Measurements from ENCODE around the gene SP100.

SP100 gene

GRCh38 chr2:230590333-230590732, 174.3 kb downstream of the SP100 start:
- H3K4me1 ChIP-seq (ENCODE audit: control insufficient read depth in 2 of 2, insufficient read depth in 2 of 2, low read length in 2 of 2), result peaks cover 2 to 4% of the 10 kb centered on the region in 2 donors

GRCh38 chr2:230591850-230592249, 175.8 kb downstream of the SP100 start:
- Histone ChIP-seq H3K27ac (ENCODE audit: low read depth in 2 of 2, low read length in 2 of 2) (no peak overlapping the region), H3K4me3 (ENCODE audit: low read length in 2 of 2) (no peak overlapping the region), H3K4me1 (ENCODE audit: control insufficient read depth in 2 of 2, insufficient read depth in 2 of 2, low read length in 2 of 2) (peaks cover 2 to 4% of the 10 kb centered on the region in 2 donors), H3K9ac (ENCODE audit: low read depth in 1 of 2, low read length in 2 of 2) (no peak overlapping the region), H3K9me3 (ENCODE audit: control insufficient read depth in 2 of 2, low read length in 2 of 2) (no peaks in the 10 kb centered on the region), H3K27me3 (ENCODE audit: control insufficient read depth in 2 of 2, insufficient read depth in 2 of 2, low read length in 2 of 2) (no peaks in the 10 kb centered on the region), H3K36me3 (ENCODE audit: control insufficient read depth in 2 of 2, insufficient read depth in 2 of 2, low read length in 2 of 2) (no peaks in the 10 kb centered on the region)

More at GRCh38 chr2:230590333-230590732, 174.3 kb downstream of the SP100 start:
- H3K27ac ChIP-seq (ENCODE audit: low read depth in 2 of 2, low read length in 2 of 2), result no peak overlapping the region
- H3K27me3 ChIP-seq (ENCODE audit: control insufficient read depth in 2 of 2, insufficient read depth in 2 of 2, low read length in 2 of 2), result no peaks in the 10 kb centered on the region
- H3K9me3 ChIP-seq (ENCODE audit: control insufficient read depth in 2 of 2, low read length in 2 of 2), result no peaks in the 10 kb centered on the region
- H3K4me3 ChIP-seq (ENCODE audit: low read length in 2 of 2), result no peak overlapping the region
- H3K9ac ChIP-seq (ENCODE audit: low read depth in 1 of 2, low read length in 2 of 2), result no peak overlapping the region
- no peaks in the 10 kb centered on the region for H3K36me3 ChIP-seq (ENCODE audit: control insufficient read depth in 2 of 2, insufficient read depth in 2 of 2, low read length in 2 of 2)

- H3K4me3 ChIP-seq (ENCODE audit: low read length in 2 of 2), result no peak overlapping the region
- peaks cover 2 to 4% of the 10 kb centered on the region in 2 donors for H3K4me1 ChIP-seq (ENCODE audit: control insufficient read depth in 2 of 2, insufficient read depth in 2 of 2, low read length in 2 of 2)
- H3K27me3 ChIP-seq (ENCODE audit: control insufficient read depth in 2 of 2, insufficient read depth in 2 of 2, low read length in 2 of 2), result no peaks in the 10 kb centered on the region
- no peaks in the 10 kb centered on the region for H3K9me3 ChIP-seq (ENCODE audit: control insufficient read depth in 2 of 2, low read length in 2 of 2)
- H3K27ac ChIP-seq (ENCODE audit: low read depth in 2 of 2, low read length in 2 of 2), result no peak overlapping the region
- no peaks in the 10 kb centered on the region for H3K36me3 ChIP-seq (ENCODE audit: control insufficient read depth in 2 of 2, insufficient read depth in 2 of 2, low read length in 2 of 2)
- no peak overlapping the region for H3K9ac ChIP-seq (ENCODE audit: low read depth in 1 of 2, low read length in 2 of 2)
Observed at GRCh38 chr2:230592775-230593174, 176.8 kb downstream of the SP100 start.
